ENCODE data around the gene KCNMA1. TPM values are rescaled to one million over a fixed set of nuclear protein-coding genes. Genes with fewer than 3 reads are reported as not detected.
A peak's percentile ranks its signal among the peaks of the same experiment; 100 is the strongest.
"Not testable (repeated sequence)": the region's sequence is repeated elsewhere in the genome, so short reads cannot be mapped to it uniquely, and the experiment has no call there.

The KCNMA1 gene
- total RNA-seq, 1 donor from 2014 or later, result 87.6 TPM

GRCh38 chr10:77388571-77389100, 249.0 kb downstream of the KCNMA1 start:
- no peaks in the 10 kb centered on the region for H3K9me3 Mint-ChIP-seq (ENCODE audit: low read depth)

DNA sequence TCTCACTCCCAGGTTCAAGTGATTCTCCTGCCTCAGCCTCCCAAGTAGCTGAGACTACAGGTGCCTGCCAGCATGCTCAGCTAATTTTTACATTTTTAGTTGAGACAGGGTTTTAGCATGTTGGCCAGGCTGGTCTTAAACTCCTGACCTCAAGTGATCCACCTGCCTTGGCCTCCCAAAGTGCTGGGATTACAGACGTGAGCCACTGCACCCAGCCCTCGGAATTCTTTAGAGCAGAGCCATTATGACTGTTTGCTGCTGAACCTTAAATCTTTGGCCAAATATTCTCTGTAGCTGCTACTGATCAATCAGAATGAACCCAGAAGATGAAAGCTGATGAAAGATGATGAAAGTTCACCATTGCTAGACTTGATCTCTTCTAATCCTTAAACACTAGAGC, 249.9 kb downstream of the KCNMA1 start:
- not testable (repeated sequence) for H3K4me3 Mint-ChIP-seq (ENCODE audit: unreplicated experiment); H3K36me3 Mint-ChIP-seq (ENCODE audit: low read depth)
- peak overlapping the region; percentile 92 for H3K27ac Mint-ChIP-seq (ENCODE audit: unreplicated experiment)

More at GRCh38 chr10:77388571-77389100, 249.0 kb downstream of the KCNMA1 start:
- Mint-ChIP-seq H3K4me3 (ENCODE audit: unreplicated experiment) (no peak overlapping the region), H3K27ac (ENCODE audit: unreplicated experiment) (peak overlapping the region; percentile 92), H3K36me3 (ENCODE audit: low read depth) (no peaks in the 10 kb centered on the region), H3K27me3 (ENCODE audit: low read depth) (no peaks in the 10 kb centered on the region), H3K4me1 (ENCODE audit: low read depth) (peaks cover 81% of the 10 kb centered on the region)
- TF ChIP-seq, protein P1, sequence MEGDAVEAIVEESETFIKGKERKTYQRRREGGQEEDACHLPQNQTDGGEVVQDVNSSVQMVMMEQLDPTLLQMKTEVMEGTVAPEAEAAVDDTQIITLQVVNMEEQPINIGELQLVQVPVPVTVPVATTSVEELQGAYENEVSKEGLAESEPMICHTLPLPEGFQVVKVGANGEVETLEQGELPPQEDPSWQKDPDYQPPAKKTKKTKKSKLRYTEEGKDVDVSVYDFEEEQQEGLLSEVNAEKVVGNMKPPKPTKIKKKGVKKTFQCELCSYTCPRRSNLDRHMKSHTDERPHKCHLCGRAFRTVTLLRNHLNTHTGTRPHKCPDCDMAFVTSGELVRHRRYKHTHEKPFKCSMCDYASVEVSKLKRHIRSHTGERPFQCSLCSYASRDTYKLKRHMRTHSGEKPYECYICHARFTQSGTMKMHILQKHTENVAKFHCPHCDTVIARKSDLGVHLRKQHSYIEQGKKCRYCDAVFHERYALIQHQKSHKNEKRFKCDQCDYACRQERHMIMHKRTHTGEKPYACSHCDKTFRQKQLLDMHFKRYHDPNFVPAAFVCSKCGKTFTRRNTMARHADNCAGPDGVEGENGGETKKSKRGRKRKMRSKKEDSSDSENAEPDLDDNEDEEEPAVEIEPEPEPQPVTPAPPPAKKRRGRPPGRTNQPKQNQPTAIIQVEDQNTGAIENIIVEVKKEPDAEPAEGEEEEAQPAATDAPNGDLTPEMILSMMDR (IDR thresholded peaks at IDR 0.05), result no peak
- DNase-seq (ENCODE audit: low spot score), result no peak

DNA sequence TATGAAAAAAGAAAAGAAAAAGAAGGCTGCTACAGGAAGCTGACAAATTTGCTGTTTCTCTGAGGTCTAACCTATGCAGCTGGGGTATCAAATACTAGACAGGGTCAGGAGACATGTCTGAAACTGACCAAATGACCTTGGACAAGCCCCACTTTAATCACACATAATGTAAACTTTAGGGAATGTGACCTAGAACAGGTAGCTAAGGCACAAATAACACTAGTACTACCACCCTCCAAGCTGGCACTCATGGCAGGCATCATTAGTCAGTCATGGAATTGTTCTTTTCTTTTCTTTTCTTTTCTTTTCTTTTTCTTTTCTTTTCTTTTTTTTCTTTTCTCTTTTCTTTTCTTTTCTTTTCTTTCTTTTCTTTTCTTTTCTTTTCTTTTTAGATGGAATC, 250.4 kb downstream of the KCNMA1 start:
- Mint-ChIP-seq H3K4me3 (ENCODE audit: unreplicated experiment) (peak overlapping the region; percentile 29), H3K27me3 (ENCODE audit: low read depth) (no peaks in the 10 kb centered on the region), H3K36me3 (ENCODE audit: low read depth) (no peaks in the 10 kb centered on the region), H3K27ac (ENCODE audit: unreplicated experiment) (peak overlapping the region; percentile 92), H3K9me3 (ENCODE audit: low read depth) (no peaks in the 10 kb centered on the region), H3K4me1 (ENCODE audit: low read depth) (peaks cover 68% of the 10 kb centered on the region)
- TF ChIP-seq, protein P1 (IDR thresholded peaks at IDR 0.05), result no peak
- no peak for DNase-seq (ENCODE audit: low spot score)

More for the DNA sequence above, 249.9 kb downstream of the KCNMA1 start:
- peaks cover 73% of the 10 kb centered on the region for H3K4me1 Mint-ChIP-seq (ENCODE audit: low read depth)
- DNase-seq (ENCODE audit: low spot score); H3K9me3 Mint-ChIP-seq (ENCODE audit: low read depth); H3K27me3 Mint-ChIP-seq (ENCODE audit: low read depth): not testable (repeated sequence)

GRCh38 chr10:77386838-77387237, 250.8 kb downstream of the KCNMA1 start:
- H3K36me3 Mint-ChIP-seq (ENCODE audit: low read depth), result no peaks in the 10 kb centered on the region
- peak overlapping the region; percentile 29 for H3K4me3 Mint-ChIP-seq (ENCODE audit: unreplicated experiment)
- H3K9me3 Mint-ChIP-seq (ENCODE audit: low read depth), result no peaks in the 10 kb centered on the region
- peaks cover 64% of the 10 kb centered on the region for H3K4me1 Mint-ChIP-seq (ENCODE audit: low read depth)
- TF ChIP-seq, protein P1 (IDR thresholded peaks at IDR 0.05), result no peak
- H3K27me3 Mint-ChIP-seq (ENCODE audit: low read depth), result no peaks in the 10 kb centered on the region
- H3K27ac Mint-ChIP-seq (ENCODE audit: unreplicated experiment), result peak overlapping the region; percentile 92
- DNase-seq (ENCODE audit: low spot score), result no peak

DNA sequence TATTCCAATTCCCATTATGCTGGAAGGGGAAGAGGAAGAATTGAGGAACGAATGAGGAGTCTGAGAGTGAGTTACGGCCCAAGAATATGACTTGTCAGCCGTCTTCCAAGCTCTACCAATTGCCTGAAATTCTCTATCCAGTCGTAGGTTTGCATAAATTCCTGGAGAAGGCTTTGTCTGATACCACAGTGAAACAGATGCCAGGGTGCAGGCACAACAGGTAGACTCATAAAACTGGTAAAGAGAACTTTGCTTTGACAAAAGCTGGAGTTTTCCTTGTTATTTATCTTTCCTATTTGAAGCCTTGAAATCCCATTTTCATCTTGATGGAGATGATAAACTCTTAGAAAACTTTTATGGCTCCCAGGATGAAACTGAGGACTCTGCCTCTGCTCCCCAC, 251.2 kb downstream of the KCNMA1 start:
- H3K36me3 Mint-ChIP-seq (ENCODE audit: low read depth), result no peaks in the 10 kb centered on the region
- TF ChIP-seq, protein P1 (IDR thresholded peaks at IDR 0.05), result no peak
- peak overlapping the region; percentile 92 for H3K27ac Mint-ChIP-seq (ENCODE audit: unreplicated experiment)
- H3K9me3 Mint-ChIP-seq (ENCODE audit: low read depth), result no peaks in the 10 kb centered on the region
- no peaks in the 10 kb centered on the region for H3K27me3 Mint-ChIP-seq (ENCODE audit: low read depth)
- H3K4me3 Mint-ChIP-seq (ENCODE audit: unreplicated experiment), result peak overlapping the region; percentile 29
- no peak for DNase-seq (ENCODE audit: low spot score)
- peaks cover 59% of the 10 kb centered on the region for H3K4me1 Mint-ChIP-seq (ENCODE audit: low read depth)

GRCh38 chr10:77385315-77385714, 252.3 kb downstream of the KCNMA1 start:
- DNase-seq (ENCODE audit: low spot score), result no peak
- TF ChIP-seq, protein P1 (IDR thresholded peaks at IDR 0.05), result no peak
- Mint-ChIP-seq H3K27me3 (ENCODE audit: low read depth) (no peaks in the 10 kb centered on the region), H3K4me1 (ENCODE audit: low read depth) (peaks cover 49% of the 10 kb centered on the region), H3K27ac (ENCODE audit: unreplicated experiment) (no peak overlapping the region), H3K9me3 (ENCODE audit: low read depth) (no peaks in the 10 kb centered on the region), H3K4me3 (ENCODE audit: unreplicated experiment) (no peak overlapping the region), H3K36me3 (ENCODE audit: low read depth) (no peaks in the 10 kb centered on the region)

Data from chondrocyte (in vitro differentiated cells).